NOMO-1 (cell line): ENCODE measurements around the gene WFIKKN1.

Experiments used
- DNase-seq, 2 experiments: peaks; one replicate each; lab custom pipeline; 2025; ENCODE audit not compliant: unreplicated experiment in 2 of 2; lab: John Stamatoyannopoulos, UW

Gene WFIKKN1

GRCh38 chr16:622920-623280 is 7.9 kb upstream of the WFIKKN1 start:
- no peak for DNase-seq

GRCh38 chr16:624526-625070 is 6.2 kb upstream of the WFIKKN1 start:
- DNase-seq: no peak

GRCh38 chr16:625117-625976 is 5.4 kb upstream of the WFIKKN1 start:
- no peak for DNase-seq

- no peak for DNase-seq
These were observed 4.6 kb upstream of the WFIKKN1 start for GRCh38 chr16:625977-626765.

- DNase-seq: no peak
These were observed 3.9 kb upstream of the WFIKKN1 start for GRCh38 chr16:626787-627453.

- DNase-seq: no peak
These were observed 3.1 kb upstream of the WFIKKN1 start for GRCh38 chr16:627454-628239.

- no peak for DNase-seq
These were observed 2.3 kb upstream of the WFIKKN1 start for GRCh38 chr16:628321-629061.

- DNase-seq: no peak
These were observed 1.5 kb upstream of the WFIKKN1 start for GRCh38 chr16:629185-629832.

- no peak for DNase-seq
These were observed 944 bp upstream of the WFIKKN1 start for GRCh38 chr16:629833-630248.

GRCh38 chr16:630249-630814 is 453 bp upstream of the WFIKKN1 start:
- no peak for DNase-seq

- no peak for DNase-seq
These were observed 1.1 kb downstream of the WFIKKN1 start for GRCh38 chr16:631808-632358.

- no peak for DNase-seq
These were observed 1.9 kb downstream of the WFIKKN1 start for GRCh38 chr16:632486-633335.

- DNase-seq: no peak
These were observed 2.7 kb downstream of the WFIKKN1 start for GRCh38 chr16:633336-634050.

GRCh38 chr16:634051-634670 is 3.4 kb downstream of the WFIKKN1 start:
- DNase-seq: no peak

- DNase-seq: no peak
These were observed 4.2 kb downstream of the WFIKKN1 start for GRCh38 chr16:634996-635395.

- no peak for DNase-seq
These were observed 4.9 kb downstream of the WFIKKN1 start for GRCh38 chr16:635573-636205.
